MM.1S (cell line): Measurements from ENCODE around the gene TLCD1.
A peak's percentile ranks its signal among the peaks of the same experiment; 100 is the strongest.
"Not testable (repeated sequence)": the region's sequence is repeated elsewhere in the genome, so short reads cannot be mapped to it uniquely, and the experiment has no call there.

Source experiments
- DNase-seq: peaks from one replicate; pipeline ENCODE4 v3.0.0-alpha.2; 2015
- H2AFZ ChIP-seq: fragments of 300-600 bp; sonication (generic); 2 replicates; pipeline ENCODE4 v1.6.0; 2016; ENCODE audit warnings: antibody characterized with exemption, low read length
- H3F3A ChIP-seq: fragments of 300-600 bp; sonication (generic); 2 replicates; pipeline ENCODE4 v1.6.1; 2016; ENCODE audit warnings: mild to moderate bottlenecking, antibody characterized with exemption, low read length, moderate library complexity, mixed read lengths; ENCODE audit not compliant: insufficient read depth
- H3K27ac ChIP-seq: fragments of 300-600 bp; sonication (generic); 2 replicates; pipeline ENCODE4 v1.5.1; 2016; ENCODE audit warnings: mild to moderate bottlenecking, low read length
- H3K27me3 ChIP-seq: fragments of 300-600 bp; sonication (generic); replicated peaks from 2 replicates; pipeline ENCODE4 v1.6.0; 2016; ENCODE audit warnings: low read length; ENCODE audit not compliant: insufficient read depth
- H3K36me3 ChIP-seq: fragments of 300-600 bp; sonication (generic); replicated peaks from 2 replicates; pipeline ENCODE4 v1.6.1; 2016; ENCODE audit warnings: mild to moderate bottlenecking, low read length, mixed read lengths; ENCODE audit not compliant: insufficient read depth
- H3K4me1 ChIP-seq: fragments of 300-600 bp; sonication (generic); 2 replicates; pipeline ENCODE4 v1.6.1; 2016; ENCODE audit warnings: low read length, mixed read lengths
- H3K4me2 ChIP-seq: fragments of 300-600 bp; sonication (generic); 2 replicates; pipeline ENCODE4 v1.6.0; 2016; ENCODE audit warnings: low read depth, low read length
- H3K4me3 ChIP-seq: fragments of 300-600 bp; sonication (generic); 2 replicates; pipeline ENCODE4 v1.5.1; 2016; ENCODE audit warnings: low read length, mixed read lengths
- H3K79me2 ChIP-seq: fragments of 300-600 bp; sonication (generic); 2 replicates; pipeline ENCODE4 v1.6.1; 2016; ENCODE audit warnings: mixed run types, low read length, mixed read lengths
- H3K9ac ChIP-seq: fragments of 300-600 bp; sonication (generic); 2 replicates; pipeline ENCODE4 v1.6.1; 2016; ENCODE audit warnings: low read length, mixed read lengths
- H3K9me2 ChIP-seq: fragments of 300-600 bp; sonication (generic); replicated peaks from 2 replicates; pipeline ENCODE4 v1.6.1; 2016; ENCODE audit warnings: mild to moderate bottlenecking, low read length, mixed read lengths; ENCODE audit not compliant: insufficient read depth
- H3K9me3 ChIP-seq: fragments of 300-600 bp; sonication (generic); replicated peaks from 2 replicates; pipeline ENCODE4 v1.6.1; 2016; ENCODE audit warnings: mild to moderate bottlenecking, low read length, mixed read lengths; ENCODE audit not compliant: insufficient read depth
- H4K20me1 ChIP-seq: fragments of 300-600 bp; sonication (generic); 2 replicates; pipeline ENCODE4 v1.6.1; 2016; ENCODE audit warnings: mild to moderate bottlenecking, low read length, moderate library complexity, mixed read lengths; ENCODE audit not compliant: insufficient read depth
- EZH2 ChIP-seq: fragments of 300-600 bp; sonication (generic); optimal IDR thresholded peaks from 2 replicates; pipeline ENCODE3; 2017; ENCODE audit warnings: low read depth, mild to moderate bottlenecking, antibody characterized with exemption, low read length, mixed read lengths
- EZH2phosphoT487 ChIP-seq: fragments of 300-600 bp; sonication (generic); IDR thresholded peaks from 2 replicates; pipeline ENCODE4 v1.6.1; 2018; ENCODE audit warnings: antibody characterized with exemption, low read length
- TF ChIP-seq, protein P1 (sequence below): fragments of 300-600 bp; sonication (generic); IDR thresholded peaks from 2 replicates; pipeline ENCODE4 v1.5.1; 2016; ENCODE audit warnings: antibody characterized with exemption, low read length, mixed read lengths

TLCD1 gene

DNA sequence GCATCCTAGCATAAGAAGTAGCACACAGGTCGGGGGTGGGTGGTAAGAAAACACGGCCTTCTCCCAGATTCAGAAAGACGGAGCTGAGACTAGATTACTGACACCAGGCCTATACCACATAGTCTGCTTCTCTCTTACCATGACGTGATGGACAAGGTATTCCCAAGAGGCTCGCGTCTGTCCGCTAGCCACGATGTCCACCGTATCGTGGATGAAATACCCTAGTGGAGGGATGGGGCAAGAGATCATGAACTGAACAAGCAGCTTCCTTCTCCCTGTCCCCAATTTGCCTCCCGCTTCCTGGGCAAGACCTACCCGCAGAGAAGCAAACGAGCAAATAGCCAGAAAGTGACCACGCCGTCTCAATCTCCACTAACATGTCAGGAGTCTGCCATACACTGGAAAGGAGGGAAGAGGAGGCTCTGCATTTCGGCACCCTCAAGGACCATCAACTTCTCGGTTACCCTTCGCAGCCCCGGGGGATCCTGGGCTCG is 820 bp downstream of the TLCD1 start:
- Histone ChIP-seq H2AFZ (no peak overlapping the region), H3K9ac (peak overlapping the region; percentile 68), H3K9me3 (no peaks in the 10 kb centered on the region), H3F3A (peaks cover 79% of the 10 kb centered on the region), H3K36me3 (peaks cover 16% of the 10 kb centered on the region; the same call in 1 of the 2 replicates), H3K27ac (peak overlapping the region; percentile 62; the same call in 1 of the 2 replicates), H3K79me2 (peaks cover 34% of the 10 kb centered on the region), H3K9me2 (no peaks in the 10 kb centered on the region), H3K4me1 (peaks cover 4% of the 10 kb centered on the region; the same call in 1 of the 2 replicates), H3K27me3 (no peaks in the 10 kb centered on the region), H3K4me3 (peak overlapping the region; percentile 71), H4K20me1 (0 out of 2 replicates have a peak, but pooled peaks cover 13% of the 10 kb centered on the region), H3K4me2 (peak overlapping the region; percentile 69)
- peak; percentile 54 for DNase-seq
- no peak for TF ChIP-seq EZH2
- no peak for TF ChIP-seq EZH2phosphoT487

GRCh38 chr17:28724500-28725165 is 1.4 kb downstream of the TLCD1 start:
- Histone ChIP-seq H3K36me3 (peaks cover 16% of the 10 kb centered on the region; the same call in 1 of the 2 replicates), H3K9me2 (no peaks in the 10 kb centered on the region), H3K27me3 (no peaks in the 10 kb centered on the region), H3K9ac (no peak overlapping the region), H3F3A (peaks cover 82% of the 10 kb centered on the region), H3K9me3 (no peaks in the 10 kb centered on the region), H3K4me1 (peaks cover 4% of the 10 kb centered on the region; the same call in 1 of the 2 replicates), H3K27ac (peak overlapping the region; percentile 62; the same call in 1 of the 2 replicates), H4K20me1 (0 out of 2 replicates have a peak, but pooled peaks cover 13% of the 10 kb centered on the region), H2AFZ (no peak overlapping the region), H3K4me2 (peak overlapping the region; percentile 69), H3K79me2 (peaks cover 39% of the 10 kb centered on the region), H3K4me3 (no peak overlapping the region; the same call in 1 of the 2 replicates)
- TF ChIP-seq EZH2phosphoT487 (no peak), EZH2 (no peak)
- TF ChIP-seq, protein P1, sequence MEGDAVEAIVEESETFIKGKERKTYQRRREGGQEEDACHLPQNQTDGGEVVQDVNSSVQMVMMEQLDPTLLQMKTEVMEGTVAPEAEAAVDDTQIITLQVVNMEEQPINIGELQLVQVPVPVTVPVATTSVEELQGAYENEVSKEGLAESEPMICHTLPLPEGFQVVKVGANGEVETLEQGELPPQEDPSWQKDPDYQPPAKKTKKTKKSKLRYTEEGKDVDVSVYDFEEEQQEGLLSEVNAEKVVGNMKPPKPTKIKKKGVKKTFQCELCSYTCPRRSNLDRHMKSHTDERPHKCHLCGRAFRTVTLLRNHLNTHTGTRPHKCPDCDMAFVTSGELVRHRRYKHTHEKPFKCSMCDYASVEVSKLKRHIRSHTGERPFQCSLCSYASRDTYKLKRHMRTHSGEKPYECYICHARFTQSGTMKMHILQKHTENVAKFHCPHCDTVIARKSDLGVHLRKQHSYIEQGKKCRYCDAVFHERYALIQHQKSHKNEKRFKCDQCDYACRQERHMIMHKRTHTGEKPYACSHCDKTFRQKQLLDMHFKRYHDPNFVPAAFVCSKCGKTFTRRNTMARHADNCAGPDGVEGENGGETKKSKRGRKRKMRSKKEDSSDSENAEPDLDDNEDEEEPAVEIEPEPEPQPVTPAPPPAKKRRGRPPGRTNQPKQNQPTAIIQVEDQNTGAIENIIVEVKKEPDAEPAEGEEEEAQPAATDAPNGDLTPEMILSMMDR = no peak
- no peak for DNase-seq

GRCh38 chr17:28723836-28724499 is 2.1 kb downstream of the TLCD1 start:
- peaks cover 39% of the 10 kb centered on the region for H3K79me2 ChIP-seq
- H3K4me2 ChIP-seq = peak overlapping the region; percentile 69; the same call in 1 of the 2 replicates
- not testable (repeated sequence) for H3K9ac ChIP-seq, H3K4me1 ChIP-seq, H3K27me3 ChIP-seq, H2AFZ ChIP-seq, H3K9me2 ChIP-seq, H3K4me3 ChIP-seq, DNase-seq, H3K9me3 ChIP-seq
- peaks cover 16% of the 10 kb centered on the region; the same call in 1 of the 2 replicates for H3K36me3 ChIP-seq
- H4K20me1 ChIP-seq = 0 out of 2 replicates have a peak, but pooled peaks cover 13% of the 10 kb centered on the region
- H3F3A ChIP-seq = peaks cover 78% of the 10 kb centered on the region
- H3K27ac ChIP-seq = peak overlapping the region; percentile 62; the same call in 1 of the 2 replicates

GRCh38 chr17:28723159-28723835 is 2.7 kb downstream of the TLCD1 start:
- Histone ChIP-seq H3K9me3 (no peaks in the 10 kb centered on the region), H3K4me2 (no peak overlapping the region), H3K79me2 (peaks cover 39% of the 10 kb centered on the region), H2AFZ (no peak overlapping the region), H3K9me2 (no peaks in the 10 kb centered on the region), H4K20me1 (0 out of 2 replicates have a peak, but pooled peaks cover 13% of the 10 kb centered on the region), H3K9ac (no peak overlapping the region), H3K27me3 (peaks cover 5% of the 10 kb centered on the region), H3K27ac (peak overlapping the region; percentile 18; the same call in 1 of the 2 replicates), H3F3A (peaks cover 71% of the 10 kb centered on the region), H3K4me3 (no peak overlapping the region), H3K36me3 (peaks cover 16% of the 10 kb centered on the region; the same call in 1 of the 2 replicates), H3K4me1 (no peaks in the 10 kb centered on the region; the same call in 1 of the 2 replicates)
- no peak for DNase-seq
- TF ChIP-seq EZH2phosphoT487 (no peak), EZH2 (no peak)
- TF ChIP-seq, protein P1 = no peak
